Fibroblast of skin of left quadriceps (primary cell): Measurements from ENCODE around the gene BBX.

Source experiments
- DNase-seq, 2 experiments: peaks; one replicate each; pipeline ENCODE4 v3.0.0-alpha.2; 2013; ENCODE audit warnings: low read depth in 2 of 2

Gene BBX

GRCh38 chr3:107745354-107745753 lies 222.6 kb downstream of the BBX start:
- DNase-seq = no peak

- no peak for DNase-seq
Measured at GRCh38 chr3:107752202-107752990, 229.6 kb downstream of the BBX start.

GRCh38 chr3:107753494-107753893 lies 230.7 kb downstream of the BBX start:
- no peak for DNase-seq

- no peak for DNase-seq
Measured at GRCh38 chr3:107753976-107754375, 231.2 kb downstream of the BBX start.

- no peak for DNase-seq
Measured at GRCh38 chr3:107756649-107757048, 233.9 kb downstream of the BBX start.

- no peak for DNase-seq
Measured at GRCh38 chr3:107757140-107757539, 234.4 kb downstream of the BBX start.

- DNase-seq = no peak
Measured at GRCh38 chr3:107760144-107760543, 237.4 kb downstream of the BBX start.

GRCh38 chr3:107761391-107761790 lies 238.6 kb downstream of the BBX start:
- no peak for DNase-seq

GRCh38 chr3:107765524-107765923 lies 242.8 kb downstream of the BBX start:
- no peak for DNase-seq

GRCh38 chr3:107767897-107768605 lies 245.3 kb downstream of the BBX start:
- DNase-seq = peak in 1 of 2 experiments; percentile 11

- no peak for DNase-seq
Measured at GRCh38 chr3:107769882-107770281, 247.1 kb downstream of the BBX start.

- no peak for DNase-seq
Measured at GRCh38 chr3:107772016-107772415, 249.3 kb downstream of the BBX start.

GRCh38 chr3:107775974-107776373 lies 253.2 kb downstream of the BBX start:
- DNase-seq = no peak

- no peak for DNase-seq
Measured at GRCh38 chr3:107781253-107781652, 258.5 kb downstream of the BBX start.

GRCh38 chr3:107782054-107782453 lies 259.3 kb downstream of the BBX start:
- DNase-seq = no peak

- DNase-seq = no peak
Measured at GRCh38 chr3:107790612-107791011, 267.9 kb downstream of the BBX start.

- DNase-seq = no peak
Measured at GRCh38 chr3:107791027-107791426, 268.3 kb downstream of the BBX start.

GRCh38 chr3:107791450-107791849 lies 268.7 kb downstream of the BBX start:
- no peak for DNase-seq

- no peak for DNase-seq
Measured at GRCh38 chr3:107794664-107795443, 272.1 kb downstream of the BBX start.

GRCh38 chr3:107795514-107796094 lies 272.8 kb downstream of the BBX start:
- no peak for DNase-seq

- peak; percentile 38 to 45 for DNase-seq
Measured at GRCh38 chr3:107796791-107797190, 274.0 kb downstream of the BBX start.

GRCh38 chr3:107797586-107797985 lies 274.8 kb downstream of the BBX start:
- DNase-seq = no peak
